OCI-LY3 (cell line): ENCODE data around the gene S100Z.
"Not testable (repeated sequence)": the region's sequence is repeated elsewhere in the genome, so short reads cannot be mapped to it uniquely, and the experiment has no call there.

ENCODE experiments used
- H2AFZ ChIP-seq: fragments of 200-600, 300-600 bp; shearing (Covaris generic); 2 replicates; pipeline ENCODE4 v1.6.0; 2014; ENCODE audit warnings: antibody characterized with exemption, low read depth, low read length
- H3K27ac ChIP-seq: fragments of 200-600, 300-600 bp; sonication (generic); 2 replicates; pipeline ENCODE4 v1.5.1; 2014; ENCODE audit warnings: mild to moderate bottlenecking, low read length, moderate library complexity, mixed read lengths
- H3K27me3 ChIP-seq: fragments of 200-600, 300-600 bp; sonication (generic); 2 replicates; pipeline ENCODE4 v1.6.1; 2014; ENCODE audit warnings: low read depth, low read length, mixed read lengths
- H3K36me3 ChIP-seq: fragments of 200-600, 300-600 bp; sonication (generic); replicated peaks from 2 replicates; pipeline ENCODE3; 2014; ENCODE audit warnings: low read depth, low read length, mixed read lengths
- H3K4me1 ChIP-seq: fragments of 300-600, 200-600 bp; sonication (generic); 2 replicates; pipeline ENCODE4 v1.6.1; 2014; ENCODE audit warnings: low read length, mixed read lengths
- H3K4me2 ChIP-seq: fragments of 200-600, 300-600 bp; sonication (generic); 2 replicates; pipeline ENCODE4 v1.6.1; 2014; ENCODE audit warnings: low read length, mixed read lengths
- H3K4me3 ChIP-seq: fragments of 300-600, 200-600 bp; sonication (generic); 2 replicates; pipeline ENCODE4 v1.5.1; 2014; ENCODE audit warnings: antibody characterized with exemption, mild to moderate bottlenecking, low read length, moderate library complexity
- H3K79me2 ChIP-seq: fragments of 300-600, 200-600 bp; shearing (Covaris generic); 2 replicates; pipeline ENCODE4 v1.6.1; 2014; ENCODE audit warnings: mild to moderate bottlenecking, low read length, mixed read lengths
- H3K9ac ChIP-seq: fragments of 300-600, 200-600 bp; shearing (Covaris generic); 2 replicates; pipeline ENCODE4 v1.6.0; 2014; ENCODE audit warnings: mild to moderate bottlenecking, low read length, moderate library complexity
- H3K9me3 ChIP-seq: fragments of 200-600, 300-600 bp; shearing (Covaris generic); 2 replicates; pipeline ENCODE4 v1.6.1; 2014; ENCODE audit warnings: low read length, mixed read lengths; ENCODE audit not compliant: insufficient read depth
- H4K20me1 ChIP-seq: fragments of 200-600, 300-600 bp; sonication (generic); 2 replicates; pipeline ENCODE4 v1.6.1; 2016; ENCODE audit warnings: low read length, mixed read lengths; ENCODE audit not compliant: insufficient read depth
- EZH2phosphoT487 ChIP-seq: fragments of 200-600 bp; shearing (Covaris generic); IDR thresholded peaks from 2 replicates; pipeline ENCODE4 v1.6.1; 2018; ENCODE audit warnings: antibody characterized with exemption, mixed run types, low read depth
- TF ChIP-seq, protein P1 (sequence below): fragments of 200-600, 300-600 bp; sonication (generic); IDR thresholded peaks from 2 replicates; pipeline ENCODE4 v1.5.1; 2014; ENCODE audit warnings: antibody characterized with exemption, low read length, low read depth

S100Z gene

DNA sequence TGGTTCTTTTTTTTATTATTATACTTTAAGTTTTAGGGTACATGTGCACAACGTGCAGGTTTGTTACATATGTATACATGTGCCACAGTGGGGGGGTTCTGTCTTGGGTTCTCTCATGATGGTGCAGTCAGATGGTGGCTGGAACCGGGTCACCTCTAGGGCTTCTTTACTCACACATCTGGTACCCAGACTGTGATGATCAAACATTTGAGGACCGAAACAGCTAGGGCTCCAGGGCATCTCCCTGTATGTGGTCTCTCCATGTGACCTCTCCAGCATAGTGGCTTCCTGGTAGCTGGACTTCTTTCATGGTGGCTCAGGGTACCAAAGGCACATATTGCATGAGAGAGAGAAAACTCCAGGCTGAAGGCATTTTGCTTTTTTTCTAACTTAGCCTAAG is 93.2 kb downstream of the S100Z start:
- H3K36me3 ChIP-seq = no peaks in the 10 kb centered on the region
- TF ChIP-seq, protein P1, sequence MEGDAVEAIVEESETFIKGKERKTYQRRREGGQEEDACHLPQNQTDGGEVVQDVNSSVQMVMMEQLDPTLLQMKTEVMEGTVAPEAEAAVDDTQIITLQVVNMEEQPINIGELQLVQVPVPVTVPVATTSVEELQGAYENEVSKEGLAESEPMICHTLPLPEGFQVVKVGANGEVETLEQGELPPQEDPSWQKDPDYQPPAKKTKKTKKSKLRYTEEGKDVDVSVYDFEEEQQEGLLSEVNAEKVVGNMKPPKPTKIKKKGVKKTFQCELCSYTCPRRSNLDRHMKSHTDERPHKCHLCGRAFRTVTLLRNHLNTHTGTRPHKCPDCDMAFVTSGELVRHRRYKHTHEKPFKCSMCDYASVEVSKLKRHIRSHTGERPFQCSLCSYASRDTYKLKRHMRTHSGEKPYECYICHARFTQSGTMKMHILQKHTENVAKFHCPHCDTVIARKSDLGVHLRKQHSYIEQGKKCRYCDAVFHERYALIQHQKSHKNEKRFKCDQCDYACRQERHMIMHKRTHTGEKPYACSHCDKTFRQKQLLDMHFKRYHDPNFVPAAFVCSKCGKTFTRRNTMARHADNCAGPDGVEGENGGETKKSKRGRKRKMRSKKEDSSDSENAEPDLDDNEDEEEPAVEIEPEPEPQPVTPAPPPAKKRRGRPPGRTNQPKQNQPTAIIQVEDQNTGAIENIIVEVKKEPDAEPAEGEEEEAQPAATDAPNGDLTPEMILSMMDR = no peak
- TF ChIP-seq EZH2phosphoT487 = no peak
- no peak overlapping the region for H3K27ac ChIP-seq

DNA sequence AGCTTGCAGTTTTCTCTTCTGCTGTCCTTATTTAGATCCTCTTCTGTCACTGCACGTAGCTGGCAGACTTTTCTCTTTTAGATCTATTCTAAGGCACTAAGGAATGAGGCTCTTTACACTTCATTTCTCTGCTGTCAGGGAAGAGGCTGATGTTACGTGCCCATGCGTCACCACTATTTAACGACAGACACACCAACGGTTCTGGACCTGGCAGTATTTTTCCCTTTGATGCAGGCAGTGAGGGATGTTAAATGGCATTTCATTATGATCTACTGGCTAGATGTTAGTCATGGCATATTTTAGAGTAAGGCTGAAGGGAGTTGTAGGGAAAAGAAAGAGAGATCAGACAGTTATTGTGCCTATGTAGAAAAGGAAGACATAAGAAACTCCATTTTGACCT is 94.8 kb downstream of the S100Z start:
- Histone ChIP-seq H3K4me1 (peaks cover 4% of the 10 kb centered on the region; the same call in 1 of the 2 replicates), H3K27me3 (no peaks in the 10 kb centered on the region), H4K20me1 (no peaks in the 10 kb centered on the region), H3K79me2 (no peaks in the 10 kb centered on the region), H3K9ac (no peak overlapping the region), H3K4me2 (no peak overlapping the region), H3K4me3 (no peak overlapping the region), H2AFZ (no peak overlapping the region), H3K36me3 (no peaks in the 10 kb centered on the region), H3K9me3 (no peaks in the 10 kb centered on the region), H3K27ac (no peak overlapping the region)
- TF ChIP-seq, protein P1 = no peak
- no peak for TF ChIP-seq EZH2phosphoT487

More for the DNA sequence above, 93.2 kb downstream of the S100Z start:
- Histone ChIP-seq H3K4me3 (no peak overlapping the region), H2AFZ (no peak overlapping the region), H3K4me2 (no peak overlapping the region), H3K4me1 (peaks cover 13% of the 10 kb centered on the region), H3K9me3 (no peaks in the 10 kb centered on the region), H3K9ac (no peak overlapping the region), H4K20me1 (no peaks in the 10 kb centered on the region), H3K27me3 (no peaks in the 10 kb centered on the region), H3K79me2 (no peaks in the 10 kb centered on the region)

DNA sequence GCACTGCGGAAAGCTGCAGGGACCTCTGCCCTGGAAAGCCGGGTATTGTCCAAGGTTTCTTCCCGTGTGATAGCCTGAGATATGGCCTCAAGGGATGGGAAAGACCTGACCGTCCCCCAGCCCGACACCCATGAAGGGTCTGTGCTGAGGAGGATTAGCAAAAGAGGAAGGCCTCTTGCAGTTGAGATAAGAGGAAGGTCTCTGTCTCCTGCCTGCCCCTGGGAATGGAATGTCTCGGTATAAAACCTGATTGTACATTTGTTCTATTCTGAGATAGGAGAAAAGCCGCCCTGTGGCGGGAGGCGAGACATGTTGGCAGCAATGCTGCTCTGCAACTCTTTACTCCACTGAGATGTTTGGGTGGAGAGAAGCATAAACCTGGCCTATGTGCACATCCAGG is 95.4 kb downstream of the S100Z start:
- H3K27me3 ChIP-seq, H4K20me1 ChIP-seq, H3K9me3 ChIP-seq, H3K79me2 ChIP-seq, H2AFZ ChIP-seq, H3K4me1 ChIP-seq, H3K4me3 ChIP-seq, H3K36me3 ChIP-seq, H3K4me2 ChIP-seq, H3K27ac ChIP-seq, H3K9ac ChIP-seq: not testable (repeated sequence)

DNA sequence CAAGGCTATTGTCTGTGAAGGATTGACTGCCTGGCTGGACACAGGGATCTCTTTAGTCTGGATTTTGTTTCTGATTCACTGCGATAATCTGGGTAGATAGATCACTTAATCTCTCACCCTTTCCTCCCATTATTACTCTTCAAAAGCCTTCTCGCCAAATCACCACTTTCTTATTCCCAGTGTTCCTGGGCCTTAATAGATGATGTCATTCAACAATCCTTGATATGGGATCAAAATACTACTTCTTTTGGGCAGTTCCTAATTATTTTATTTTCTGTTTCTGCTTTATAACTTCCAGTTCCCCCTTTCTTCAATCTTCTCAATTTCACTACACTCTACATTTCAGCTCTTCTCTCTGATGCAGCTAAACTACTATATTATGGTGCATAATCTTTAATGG is 96.3 kb downstream of the S100Z start:
- Histone ChIP-seq H3K4me1 (peaks cover 4% of the 10 kb centered on the region; the same call in 1 of the 2 replicates), H3K27me3 (no peaks in the 10 kb centered on the region), H3K4me2 (no peak overlapping the region), H4K20me1 (no peaks in the 10 kb centered on the region), H3K79me2 (no peaks in the 10 kb centered on the region), H3K36me3 (no peaks in the 10 kb centered on the region), H3K4me3 (no peak overlapping the region), H2AFZ (no peak overlapping the region), H3K9me3 (no peaks in the 10 kb centered on the region), H3K9ac (no peak overlapping the region), H3K27ac (no peak overlapping the region)
- TF ChIP-seq, protein P1 = no peak
- no peak for TF ChIP-seq EZH2phosphoT487

DNA sequence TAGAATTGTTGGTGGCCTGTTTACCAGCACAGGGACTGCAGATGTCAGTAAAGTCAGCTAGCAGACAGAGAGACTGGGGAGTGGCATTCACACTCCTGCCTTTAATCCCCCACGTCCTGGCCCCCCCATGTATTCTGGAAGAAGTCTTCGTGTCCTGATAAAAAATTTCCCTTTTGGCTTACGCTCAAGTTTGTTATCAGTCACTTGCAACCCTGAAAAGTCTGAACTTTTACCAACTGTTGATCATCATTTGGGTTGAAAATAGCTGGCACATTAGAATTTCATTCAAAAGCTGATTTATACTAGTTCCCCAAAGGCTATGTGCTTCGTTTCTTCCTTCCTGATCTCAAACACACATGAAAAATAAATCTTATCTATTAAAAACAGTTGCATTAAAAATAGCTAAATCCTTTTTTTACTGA is 97.3 kb downstream of the S100Z start:
- Histone ChIP-seq H3K27me3 (no peaks in the 10 kb centered on the region), H3K9me3 (no peaks in the 10 kb centered on the region), H3K4me2 (no peak overlapping the region), H3K4me3 (no peak overlapping the region), H2AFZ (no peak overlapping the region), H3K79me2 (no peaks in the 10 kb centered on the region), H3K27ac (no peak overlapping the region), H3K9ac (no peak overlapping the region), H4K20me1 (no peaks in the 10 kb centered on the region), H3K4me1 (peaks cover 4% of the 10 kb centered on the region; the same call in 1 of the 2 replicates), H3K36me3 (no peaks in the 10 kb centered on the region)
- TF ChIP-seq EZH2phosphoT487 = no peak
- TF ChIP-seq, protein P1 = no peak
